OCI-LY3 (cell line): ENCODE data around the gene C2orf76.
"Not testable (repeated sequence)": the region's sequence is repeated elsewhere in the genome, so short reads cannot be mapped to it uniquely, and the experiment has no call there.

Experiments used
- H2AFZ ChIP-seq: fragments of 200-600, 300-600 bp; shearing (Covaris generic); 2 replicates; pipeline ENCODE4 v1.6.0; 2014; ENCODE audit warnings: antibody characterized with exemption, low read depth, low read length
- H3K27ac ChIP-seq: fragments of 200-600, 300-600 bp; sonication (generic); 2 replicates; pipeline ENCODE4 v1.5.1; 2014; ENCODE audit warnings: mild to moderate bottlenecking, low read length, moderate library complexity, mixed read lengths
- H3K27me3 ChIP-seq: fragments of 200-600, 300-600 bp; sonication (generic); 2 replicates; pipeline ENCODE4 v1.6.1; 2014; ENCODE audit warnings: low read depth, low read length, mixed read lengths
- H3K36me3 ChIP-seq: fragments of 200-600, 300-600 bp; sonication (generic); replicated peaks from 2 replicates; pipeline ENCODE3; 2014; ENCODE audit warnings: low read depth, low read length, mixed read lengths
- H3K4me1 ChIP-seq: fragments of 300-600, 200-600 bp; sonication (generic); 2 replicates; pipeline ENCODE4 v1.6.1; 2014; ENCODE audit warnings: low read length, mixed read lengths
- H3K4me2 ChIP-seq: fragments of 200-600, 300-600 bp; sonication (generic); 2 replicates; pipeline ENCODE4 v1.6.1; 2014; ENCODE audit warnings: low read length, mixed read lengths
- H3K4me3 ChIP-seq: fragments of 300-600, 200-600 bp; sonication (generic); 2 replicates; pipeline ENCODE4 v1.5.1; 2014; ENCODE audit warnings: antibody characterized with exemption, mild to moderate bottlenecking, low read length, moderate library complexity
- H3K79me2 ChIP-seq: fragments of 300-600, 200-600 bp; shearing (Covaris generic); 2 replicates; pipeline ENCODE4 v1.6.1; 2014; ENCODE audit warnings: mild to moderate bottlenecking, low read length, mixed read lengths
- H3K9ac ChIP-seq: fragments of 300-600, 200-600 bp; shearing (Covaris generic); 2 replicates; pipeline ENCODE4 v1.6.0; 2014; ENCODE audit warnings: mild to moderate bottlenecking, low read length, moderate library complexity
- H3K9me3 ChIP-seq: fragments of 200-600, 300-600 bp; shearing (Covaris generic); 2 replicates; pipeline ENCODE4 v1.6.1; 2014; ENCODE audit warnings: low read length, mixed read lengths; ENCODE audit not compliant: insufficient read depth
- H4K20me1 ChIP-seq: fragments of 200-600, 300-600 bp; sonication (generic); 2 replicates; pipeline ENCODE4 v1.6.1; 2016; ENCODE audit warnings: low read length, mixed read lengths; ENCODE audit not compliant: insufficient read depth
- EZH2phosphoT487 ChIP-seq: fragments of 200-600 bp; shearing (Covaris generic); IDR thresholded peaks from 2 replicates; pipeline ENCODE4 v1.6.1; 2018; ENCODE audit warnings: antibody characterized with exemption, mixed run types, low read depth
- TF ChIP-seq, protein P1 (sequence below): fragments of 200-600, 300-600 bp; sonication (generic); IDR thresholded peaks from 2 replicates; pipeline ENCODE4 v1.5.1; 2014; ENCODE audit warnings: antibody characterized with exemption, low read length, low read depth

Gene C2orf76

DNA sequence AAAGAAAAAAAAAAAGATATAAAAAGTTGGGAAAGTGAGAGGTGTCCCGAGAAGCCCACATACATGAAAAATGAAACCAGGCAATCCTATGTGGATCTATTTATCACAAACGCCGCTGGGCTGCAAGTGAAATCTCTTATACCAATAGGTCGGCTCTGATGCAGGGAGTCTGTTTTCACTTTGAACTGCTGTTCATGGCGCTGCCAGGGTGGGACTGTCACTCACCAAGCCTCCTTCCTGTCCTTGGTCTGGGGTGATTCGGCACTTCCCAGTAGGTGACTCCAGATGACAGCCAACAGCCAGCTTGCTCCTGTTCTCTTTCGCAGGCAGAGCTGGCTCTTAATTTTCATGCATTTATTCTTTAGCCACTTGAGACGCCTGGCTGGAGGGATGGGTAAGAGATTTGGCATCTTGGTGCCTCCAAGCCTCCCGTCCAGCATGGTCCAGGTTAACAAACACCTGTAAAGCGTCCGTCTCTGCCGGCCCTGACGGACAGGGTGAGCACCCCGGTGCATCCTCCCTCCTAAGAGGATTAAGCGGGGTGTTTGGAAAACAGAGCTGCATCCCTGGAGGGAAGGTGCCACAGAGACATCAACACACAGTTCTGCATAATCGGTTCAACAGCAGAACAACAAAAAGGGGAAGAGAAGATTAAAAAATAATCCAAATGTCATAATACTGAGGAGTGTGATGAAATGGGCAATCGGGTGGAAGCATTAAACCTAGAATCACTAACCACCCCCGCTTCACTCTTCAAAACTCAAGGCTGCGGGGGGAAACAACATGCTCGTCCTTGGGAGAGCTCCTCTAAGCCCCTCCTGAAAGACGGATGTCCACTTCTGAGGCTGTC lies 84.3 kb downstream of the C2orf76 start:
- TF ChIP-seq, protein P1, sequence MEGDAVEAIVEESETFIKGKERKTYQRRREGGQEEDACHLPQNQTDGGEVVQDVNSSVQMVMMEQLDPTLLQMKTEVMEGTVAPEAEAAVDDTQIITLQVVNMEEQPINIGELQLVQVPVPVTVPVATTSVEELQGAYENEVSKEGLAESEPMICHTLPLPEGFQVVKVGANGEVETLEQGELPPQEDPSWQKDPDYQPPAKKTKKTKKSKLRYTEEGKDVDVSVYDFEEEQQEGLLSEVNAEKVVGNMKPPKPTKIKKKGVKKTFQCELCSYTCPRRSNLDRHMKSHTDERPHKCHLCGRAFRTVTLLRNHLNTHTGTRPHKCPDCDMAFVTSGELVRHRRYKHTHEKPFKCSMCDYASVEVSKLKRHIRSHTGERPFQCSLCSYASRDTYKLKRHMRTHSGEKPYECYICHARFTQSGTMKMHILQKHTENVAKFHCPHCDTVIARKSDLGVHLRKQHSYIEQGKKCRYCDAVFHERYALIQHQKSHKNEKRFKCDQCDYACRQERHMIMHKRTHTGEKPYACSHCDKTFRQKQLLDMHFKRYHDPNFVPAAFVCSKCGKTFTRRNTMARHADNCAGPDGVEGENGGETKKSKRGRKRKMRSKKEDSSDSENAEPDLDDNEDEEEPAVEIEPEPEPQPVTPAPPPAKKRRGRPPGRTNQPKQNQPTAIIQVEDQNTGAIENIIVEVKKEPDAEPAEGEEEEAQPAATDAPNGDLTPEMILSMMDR: no peak
- no peak for TF ChIP-seq EZH2phosphoT487
- H3K9me3 ChIP-seq: no peaks in the 10 kb centered on the region

DNA sequence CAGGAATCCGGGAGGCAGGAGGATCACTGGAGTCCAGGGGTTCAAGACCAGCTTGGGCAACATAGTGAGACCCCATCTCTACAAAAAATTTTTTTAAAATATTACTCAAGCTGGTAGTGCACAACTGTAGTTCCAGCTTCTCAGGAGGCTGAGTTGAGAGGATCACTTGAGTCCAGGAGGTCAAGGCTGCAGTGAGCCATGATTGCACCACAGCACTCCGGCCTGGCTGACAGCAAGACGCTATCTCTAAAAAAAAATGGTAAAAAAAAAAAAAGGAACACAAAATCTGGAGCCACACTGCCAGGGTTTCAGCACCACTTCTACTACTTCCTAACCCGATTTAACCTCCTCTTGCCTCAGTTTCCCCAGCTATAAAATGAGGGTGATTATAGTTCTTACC lies 86.0 kb downstream of the C2orf76 start:
- Histone ChIP-seq H3K36me3 (no peaks in the 10 kb centered on the region), H3K79me2 (no peaks in the 10 kb centered on the region), H2AFZ (no peak overlapping the region), H3K4me1 (no peaks in the 10 kb centered on the region), H3K4me3 (no peak overlapping the region), H4K20me1 (no peaks in the 10 kb centered on the region), H3K9ac (no peak overlapping the region), H3K9me3 (no peaks in the 10 kb centered on the region), H3K27ac (no peak overlapping the region), H3K4me2 (no peak overlapping the region), H3K27me3 (no peaks in the 10 kb centered on the region)
- TF ChIP-seq, protein P1: no peak
- no peak for TF ChIP-seq EZH2phosphoT487

More for the DNA sequence above, 84.3 kb downstream of the C2orf76 start:
- H3K4me1 ChIP-seq: no peaks in the 10 kb centered on the region
- no peaks in the 10 kb centered on the region for H3K36me3 ChIP-seq
- H4K20me1 ChIP-seq: no peaks in the 10 kb centered on the region
- no peak overlapping the region for H3K9ac ChIP-seq
- H2AFZ ChIP-seq: no peak overlapping the region
- no peak overlapping the region for H3K27ac ChIP-seq
- no peak overlapping the region for H3K4me2 ChIP-seq
- no peak overlapping the region for H3K4me3 ChIP-seq
- no peaks in the 10 kb centered on the region for H3K27me3 ChIP-seq
- no peaks in the 10 kb centered on the region for H3K79me2 ChIP-seq

DNA sequence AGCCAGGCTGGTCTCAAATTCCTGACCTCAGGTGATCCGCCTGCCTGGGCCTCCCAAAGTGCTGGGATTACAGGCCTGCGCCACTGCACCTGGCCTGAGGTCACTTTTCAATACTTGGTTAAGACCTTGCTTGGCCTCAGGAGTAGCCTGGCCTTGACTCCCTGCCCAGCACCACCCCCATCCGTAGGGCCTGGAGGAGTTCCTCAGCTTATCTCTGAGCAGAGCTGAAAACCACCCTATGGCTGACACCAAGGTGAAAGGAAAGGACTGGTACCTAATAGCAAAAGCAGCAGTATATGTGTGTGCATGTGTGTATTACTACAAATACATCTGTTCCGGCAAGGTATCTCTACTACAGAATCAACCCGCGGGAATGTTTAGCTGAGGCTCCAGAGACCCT lies 87.0 kb downstream of the C2orf76 start:
- no peaks in the 10 kb centered on the region for H3K36me3 ChIP-seq
- TF ChIP-seq EZH2phosphoT487: no peak
- TF ChIP-seq, protein P1: no peak
- H2AFZ ChIP-seq: no peak overlapping the region
- H3K9me3 ChIP-seq: no peaks in the 10 kb centered on the region
- H3K4me3 ChIP-seq: no peak overlapping the region
- H3K27ac ChIP-seq: no peak overlapping the region
- H3K4me2 ChIP-seq: no peak overlapping the region
- H3K9ac ChIP-seq: no peak overlapping the region
- no peaks in the 10 kb centered on the region for H3K4me1 ChIP-seq
- no peaks in the 10 kb centered on the region for H3K79me2 ChIP-seq
- H3K27me3 ChIP-seq: no peaks in the 10 kb centered on the region
- H4K20me1 ChIP-seq: no peaks in the 10 kb centered on the region

DNA sequence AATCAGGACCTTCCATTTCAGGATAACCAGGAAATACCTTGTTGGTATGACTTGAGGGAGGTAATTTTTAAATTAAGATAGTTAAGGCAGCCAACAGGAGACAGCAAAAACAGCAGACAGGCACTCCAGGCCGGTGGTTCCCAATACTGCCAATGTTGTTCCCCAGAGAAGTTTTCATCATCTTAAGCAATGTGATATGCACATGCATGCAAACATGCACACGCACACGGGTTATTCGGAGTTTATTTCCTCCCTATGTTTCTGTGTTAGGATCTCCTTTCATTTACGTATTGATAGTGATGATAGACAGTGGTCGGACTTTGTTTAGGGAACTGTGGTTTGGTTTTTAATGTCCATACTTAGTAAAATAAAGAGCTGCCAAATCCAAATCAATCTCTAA lies 87.7 kb downstream of the C2orf76 start:
- Histone ChIP-seq H3K9me3 (no peaks in the 10 kb centered on the region), H4K20me1 (no peaks in the 10 kb centered on the region), H3K79me2 (no peaks in the 10 kb centered on the region), H3K36me3 (no peaks in the 10 kb centered on the region), H3K9ac (no peak overlapping the region), H3K27ac (no peak overlapping the region), H3K4me3 (no peak overlapping the region), H3K27me3 (no peaks in the 10 kb centered on the region), H3K4me1 (no peaks in the 10 kb centered on the region), H3K4me2 (no peak overlapping the region), H2AFZ (no peak overlapping the region)
- TF ChIP-seq, protein P1: no peak

DNA sequence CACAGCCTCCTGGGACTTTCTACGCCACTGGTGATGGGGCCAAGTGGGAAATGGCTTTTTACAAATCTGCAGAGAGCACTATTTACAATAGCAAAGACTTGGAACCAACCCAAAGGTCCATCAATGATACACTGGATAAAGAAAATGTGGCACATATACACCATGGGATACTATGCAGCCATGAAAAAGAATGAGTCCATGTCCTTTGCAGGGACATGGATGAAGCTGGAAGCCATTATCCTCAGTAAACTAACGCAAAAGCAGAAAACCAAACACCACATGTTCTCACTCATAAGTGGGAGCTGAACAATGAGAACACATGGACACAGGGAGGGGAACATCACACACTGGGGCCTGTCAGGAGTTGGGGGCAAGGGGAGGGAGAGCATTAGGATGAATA lies 88.2 kb downstream of the C2orf76 start:
- H3K9ac ChIP-seq, H3K4me3 ChIP-seq, H3K9me3 ChIP-seq, H3K4me2 ChIP-seq, H3K27me3 ChIP-seq, H3K36me3 ChIP-seq, H3K79me2 ChIP-seq, H3K4me1 ChIP-seq, H4K20me1 ChIP-seq, H2AFZ ChIP-seq, H3K27ac ChIP-seq: not testable (repeated sequence)
